HG03460 (cell line): Measurements from ENCODE around the gene HAUS5.
"Not testable (repeated sequence)": the region's sequence is repeated elsewhere in the genome, so short reads cannot be mapped to it uniquely, and the experiment has no call there.

Experiments
- ATAC-seq: cut with Tn5 transposase; IDR thresholded peaks from one replicate; pipeline ENCODE4 v1.9.1; 2021; ENCODE audit not compliant: unreplicated experiment

Gene HAUS5

DNA sequence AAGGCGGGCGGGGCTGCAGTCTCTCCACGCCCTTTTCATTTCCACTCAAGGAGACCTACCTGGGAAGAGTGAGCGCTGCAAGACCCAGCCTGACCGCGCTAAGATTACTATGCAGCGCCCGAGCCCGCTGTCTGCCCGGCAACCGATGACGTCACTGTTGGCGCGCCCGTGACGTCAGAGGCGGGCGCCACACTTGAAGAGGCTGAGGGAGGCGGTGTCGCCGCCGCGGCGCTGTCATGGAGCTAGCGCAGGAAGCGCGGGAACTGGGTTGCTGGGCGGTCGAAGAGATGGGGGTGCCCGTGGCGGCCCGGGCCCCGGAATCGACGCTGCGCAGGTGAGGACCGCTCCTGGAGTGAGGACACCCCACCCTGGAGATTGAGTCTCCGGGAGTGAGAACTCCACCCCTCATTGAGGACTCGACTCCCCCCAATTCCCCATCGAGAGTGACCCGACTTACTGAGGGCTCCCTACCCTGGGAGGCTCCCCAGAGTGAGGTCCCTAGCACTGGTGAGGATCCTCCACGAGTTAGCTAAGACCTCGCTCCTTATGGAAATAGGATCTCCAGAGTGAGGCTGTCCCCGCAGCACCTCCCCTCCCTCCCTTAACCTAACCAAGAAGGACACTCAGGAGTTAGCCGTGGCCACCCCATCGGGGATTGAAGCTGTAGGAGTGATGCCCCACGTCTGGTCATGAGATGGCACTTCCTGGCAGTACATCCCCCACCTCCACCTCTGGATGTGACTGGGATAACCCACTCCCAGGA lies at the start of gene HAUS5:
Gene HAUS5, plus strand, starts transcription at position 177 of the 763 bp plus-strand sequence. Its CDS starts 60 bp downstream, at position 237.
- ATAC-seq, result peak; percentile 74

GRCh38 chr19:35562776-35563175 lies 49.8 kb upstream of the HAUS5 start:
- no peak for ATAC-seq

- no peak for ATAC-seq
Measured at GRCh38 chr19:35563207-35563829, 49.2 kb upstream of the HAUS5 start, which contains the start of gene ATP4A. ATP4A (minus strand) TSS chr19:35563658; CDS start chr19:35563629, 29 bp downstream.

GRCh38 chr19:35565016-35565856 lies 47.3 kb upstream of the HAUS5 start:
- ATAC-seq, result no peak

DNA sequence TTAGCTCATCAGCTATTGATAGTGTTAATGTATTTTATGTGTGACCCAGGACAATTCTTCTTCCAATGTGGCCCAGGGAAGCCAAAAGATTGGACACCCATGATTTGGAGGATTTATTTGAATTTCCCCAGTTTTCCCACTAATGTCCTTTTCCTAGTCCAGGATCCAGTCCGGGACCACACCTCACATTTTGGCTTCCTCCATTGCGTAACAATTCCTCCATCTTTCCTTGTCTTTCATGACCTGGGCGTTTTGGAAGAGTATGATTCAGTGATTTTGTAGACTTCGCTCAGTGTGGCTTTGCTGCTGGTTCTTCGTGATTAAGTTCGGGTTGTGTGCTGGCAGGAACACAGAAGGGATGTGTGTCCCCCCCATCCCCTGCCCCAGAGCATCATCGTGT lies 45.8 kb upstream of the HAUS5 start:
- no peak for ATAC-seq

DNA sequence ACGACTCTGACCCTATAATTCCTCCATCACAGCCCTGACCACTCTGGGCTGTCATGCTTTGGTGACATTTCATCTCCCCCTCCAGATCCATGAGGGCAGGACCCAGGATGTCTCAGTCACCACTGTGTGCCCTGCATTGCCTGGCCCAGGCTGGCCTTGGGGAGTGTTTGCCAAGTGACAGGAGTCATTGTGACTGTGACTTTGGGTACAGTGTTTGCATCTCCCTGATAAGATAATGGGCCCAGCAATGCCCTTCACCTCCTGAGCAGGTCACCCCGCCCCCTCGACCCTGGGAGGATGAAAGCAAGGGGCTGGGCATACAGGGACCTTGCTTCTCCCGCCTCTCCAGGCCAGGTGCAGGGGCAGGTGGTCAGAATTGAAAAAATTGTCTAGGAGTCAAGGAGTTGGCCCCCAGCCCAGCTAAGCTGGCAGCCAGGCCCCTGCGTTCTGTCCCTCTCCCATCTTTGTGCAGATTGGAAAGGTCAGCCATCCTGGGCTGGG lies 43.2 kb upstream of the HAUS5 start:
- ATAC-seq, result no peak

DNA sequence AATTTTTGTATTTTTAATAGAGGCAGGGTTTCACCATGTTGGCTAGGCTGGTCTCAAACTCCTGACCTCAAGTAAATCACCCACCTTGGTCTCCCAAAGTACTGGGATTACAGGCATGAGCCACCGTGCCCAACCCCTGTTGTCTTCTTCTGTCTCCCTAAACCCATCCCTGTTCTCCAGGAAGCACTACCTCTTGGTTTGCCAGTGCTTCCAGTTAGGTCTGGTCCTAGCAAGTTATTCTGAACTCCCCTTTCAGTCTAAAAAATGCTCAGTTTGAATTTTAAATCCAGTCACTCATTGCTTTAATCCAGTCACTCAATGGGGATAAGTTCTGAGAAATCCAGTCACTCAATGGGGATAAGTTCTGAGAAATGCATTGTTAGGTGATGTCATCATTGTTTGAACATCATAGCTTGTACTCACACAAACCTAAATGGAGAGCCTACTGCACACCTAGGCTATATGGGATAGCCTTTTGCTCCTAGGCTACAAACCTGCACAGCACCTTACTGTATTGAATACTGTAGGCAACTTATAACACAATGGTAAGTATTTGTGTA lies 41.0 kb upstream of the HAUS5 start:
- ATAC-seq, result no peak

DNA sequence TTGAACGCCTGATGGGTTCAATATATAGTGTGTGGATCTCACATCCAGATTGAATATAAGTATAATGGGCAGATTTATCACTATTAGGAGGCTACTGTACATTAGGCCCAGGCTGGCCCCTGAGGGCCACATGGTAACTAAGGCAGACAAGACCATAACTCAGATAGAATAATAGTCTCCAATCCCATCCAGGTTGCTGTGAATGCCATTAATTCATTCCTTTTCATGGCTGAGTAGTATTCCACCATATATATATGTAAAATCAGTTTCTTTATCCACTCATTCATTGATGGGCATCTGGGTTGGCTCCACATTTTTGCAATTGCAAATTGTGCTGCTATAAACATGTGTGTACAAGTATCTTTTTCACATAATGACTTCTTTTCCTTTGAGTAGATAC lies 34.6 kb upstream of the HAUS5 start:
- no peak for ATAC-seq

- no peak for ATAC-seq
Measured at GRCh38 chr19:35578707-35579106, 33.8 kb upstream of the HAUS5 start.

GRCh38 chr19:35582760-35583159 lies 29.8 kb upstream of the HAUS5 start:
- ATAC-seq, result no peak

GRCh38 chr19:35585848-35586247 lies 26.7 kb upstream of the HAUS5 start, which contains the start of gene PMIS2:
PMIS2 (plus strand) TSS chr19:35586173; CDS start chr19:35586260, 87 bp downstream.
- no peak for ATAC-seq

DNA sequence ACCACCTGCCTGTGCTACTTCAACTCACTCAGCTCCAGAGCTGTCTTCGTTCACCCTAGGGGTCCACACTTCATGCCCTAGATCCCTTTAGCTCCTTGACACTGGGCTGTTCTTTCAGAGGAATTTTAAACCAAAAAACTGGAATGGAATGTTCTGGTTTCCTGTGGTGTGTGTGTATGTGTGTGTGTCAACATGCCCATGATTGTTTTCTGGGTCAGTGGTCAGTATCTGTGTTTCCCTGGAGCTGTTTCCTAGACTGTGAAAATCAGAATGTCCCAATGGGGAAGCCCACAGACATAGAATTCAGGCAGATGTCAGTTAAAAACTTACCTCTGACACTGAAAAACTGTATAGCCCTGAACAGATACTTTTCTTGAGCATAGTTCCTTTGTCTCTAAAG lies 25.2 kb upstream of the HAUS5 start:
- ATAC-seq, result no peak

DNA sequence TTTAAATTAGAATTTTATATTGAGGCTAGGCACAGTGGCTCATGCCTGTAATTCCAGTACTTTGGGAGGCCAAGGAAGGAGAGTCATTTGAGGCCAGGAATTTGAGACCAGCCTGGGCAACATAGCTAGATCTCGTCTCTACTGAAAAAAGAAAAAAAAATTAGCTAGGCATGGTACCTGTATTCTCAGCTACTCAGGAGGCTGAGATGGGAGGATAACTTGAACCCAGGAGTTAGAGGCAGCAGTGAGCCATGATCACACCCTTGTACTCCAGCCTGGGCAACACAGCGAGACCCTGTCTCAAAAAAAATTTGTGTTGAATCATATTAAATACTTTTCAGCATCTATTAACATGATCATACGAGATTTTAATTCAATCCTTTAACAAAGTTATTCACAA lies 21.7 kb upstream of the HAUS5 start:
- no peak for ATAC-seq

DNA sequence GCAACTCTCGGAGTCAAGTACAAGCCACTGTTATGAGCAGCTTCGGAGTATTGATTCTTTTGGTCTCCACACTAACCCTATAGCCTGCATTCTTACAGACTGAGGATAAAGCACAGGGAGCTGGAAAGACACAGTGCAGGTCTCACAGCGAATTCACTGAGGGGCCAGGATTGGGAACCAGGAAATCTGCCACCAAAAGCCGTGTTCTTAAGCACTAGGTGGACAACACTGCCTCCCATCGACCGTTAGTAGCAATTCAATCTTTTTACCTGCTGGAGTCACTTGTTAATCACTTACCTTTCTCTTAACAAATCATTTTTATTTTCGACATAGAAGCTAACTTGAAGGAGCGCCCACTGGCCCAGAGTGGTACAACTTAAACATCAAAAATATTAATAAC lies 20.3 kb upstream of the HAUS5 start:
- ATAC-seq, result no peak

- not testable (repeated sequence) for ATAC-seq
Measured at GRCh38 chr19:35595026-35595425, 17.5 kb upstream of the HAUS5 start.

DNA sequence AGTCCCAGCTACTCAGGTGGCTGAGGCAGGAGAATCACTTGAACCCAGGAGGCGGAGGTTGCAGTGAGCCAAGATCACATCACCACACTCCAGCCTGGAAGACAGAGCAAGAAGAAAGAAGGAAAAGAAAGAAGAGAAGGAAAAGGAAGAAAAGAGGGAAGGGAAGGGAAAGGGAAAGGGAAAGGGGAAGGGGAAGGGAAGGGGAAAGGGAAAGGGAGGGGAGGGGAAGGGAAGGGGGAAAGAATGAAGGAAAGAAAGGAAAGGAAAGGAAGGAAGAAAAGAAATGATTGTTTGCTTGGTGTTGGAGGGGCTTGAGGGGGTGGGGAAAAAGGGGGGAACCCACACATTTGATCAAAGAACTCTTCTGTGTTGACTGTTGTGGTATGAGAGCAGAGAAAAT lies 16.6 kb upstream of the HAUS5 start:
- ATAC-seq, result no peak

DNA sequence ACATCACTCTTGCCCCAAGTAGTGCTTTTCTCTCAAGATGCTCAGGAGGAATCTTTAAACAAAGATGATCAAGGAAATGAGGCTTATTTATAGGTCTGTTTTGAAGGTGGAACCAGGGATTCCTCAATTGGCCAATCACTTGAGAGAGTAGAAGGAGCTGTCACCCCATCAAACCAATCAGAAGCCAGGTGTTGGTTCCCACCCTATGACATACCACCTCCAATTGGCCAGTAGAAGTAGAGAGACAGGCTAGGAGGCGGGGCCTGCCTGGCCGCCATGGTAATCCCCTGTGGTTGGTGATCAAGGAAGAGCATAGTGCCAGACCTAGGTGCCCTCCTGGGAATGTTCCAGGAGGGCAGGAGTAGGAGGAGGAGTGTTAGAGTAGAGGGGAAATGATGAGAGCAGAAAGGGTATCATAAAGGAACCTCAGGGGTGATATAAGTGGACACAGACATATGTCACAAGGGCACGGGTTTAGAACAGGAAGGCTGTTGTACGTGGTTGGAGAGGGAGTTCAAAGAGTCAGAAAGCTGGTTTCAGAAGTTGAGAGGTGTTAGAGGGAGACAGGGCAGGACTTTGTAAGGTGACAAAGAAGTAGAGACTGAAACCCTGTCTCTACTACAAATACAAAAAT lies 16.1 kb upstream of the HAUS5 start:
- peak; percentile 59 for ATAC-seq

GRCh38 chr19:35601971-35602370 lies 10.6 kb upstream of the HAUS5 start:
- ATAC-seq, result no peak

- not testable (repeated sequence) for ATAC-seq
Measured at GRCh38 chr19:35604436-35604835, 8.1 kb upstream of the HAUS5 start.

GRCh38 chr19:35607170-35607569 lies 5.4 kb upstream of the HAUS5 start:
- ATAC-seq, result not testable (repeated sequence)
